Measurements from ENCODE around the gene IL25. TPM values are rescaled to one million over a fixed set of nuclear protein-coding genes. Genes with fewer than 3 reads are reported as not detected.

The IL25 gene
- polyA plus RNA-seq, 1 of the 3 experiments (the other 2 are of a cell fraction), result not detected

DNA sequence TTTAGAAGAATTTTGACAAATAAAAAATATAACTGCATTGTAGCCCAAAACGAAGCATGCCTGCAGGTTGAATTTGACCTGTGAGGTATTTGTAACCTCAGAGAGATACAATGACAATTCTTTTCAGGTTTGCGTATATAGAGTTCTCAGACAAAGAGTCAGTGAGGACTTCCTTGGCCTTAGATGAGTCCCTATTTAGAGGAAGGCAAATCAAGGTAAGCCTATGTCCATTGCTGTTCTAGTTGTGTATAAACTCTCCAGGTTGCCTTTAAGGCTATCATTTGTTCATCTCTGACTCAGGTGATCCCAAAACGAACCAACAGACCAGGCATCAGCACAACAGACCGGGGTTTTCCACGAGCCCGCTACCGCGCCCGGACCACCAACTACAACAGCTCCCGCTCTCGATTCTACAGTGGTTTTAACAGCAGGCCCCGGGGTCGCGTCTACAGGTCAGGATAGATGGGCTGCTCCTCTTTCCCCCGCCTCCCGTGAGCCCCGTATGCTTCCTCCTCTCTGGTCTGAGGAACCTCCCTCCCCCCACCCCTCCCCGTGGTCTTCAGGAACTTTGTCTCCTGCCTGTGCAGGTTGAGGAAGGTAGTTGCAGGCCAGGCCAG is 48.7 kb upstream of the IL25 start:
- Histone ChIP-seq H3K27ac (ENCODE audit: low read depth in 2 of 2, low read length in 1 of 2) (no peak overlapping the region; a peak in 1 of 4 replicates), H3K27me3 (ENCODE audit: insufficient read depth) (no peaks in the 10 kb centered on the region), H3K36me3 (replicated peaks in 1 of 2; ENCODE audit: control insufficient read depth in 1 of 2, insufficient read depth in 2 of 2, low read length in 1 of 2) (peaks cover 42 to 48% of the 10 kb centered on the region in 2 experiments), H2AFZ (ENCODE audit: low read depth) (no peak overlapping the region), H3K9me2 (no peaks in the 10 kb centered on the region), H3K79me2 (ENCODE audit: insufficient read depth) (peaks cover 43% of the 10 kb centered on the region), H3F3A (replicated peaks; ENCODE audit: insufficient read depth) (peaks cover 44% of the 10 kb centered on the region), H4K20me1 (ENCODE audit: insufficient read depth) (no peaks in the 10 kb centered on the region), H3K4me1 (ENCODE audit: control insufficient read depth in 1 of 2, insufficient read depth in 2 of 2, low read depth in 1 of 2, low read length in 1 of 2) (peaks cover 13 to 19% of the 10 kb centered on the region in 2 experiments; a peak in 3 of 4 replicates), H3K9me3 (no peaks in the 10 kb centered on the region), H3K4me2 (no peak overlapping the region), H3K9ac (no peak overlapping the region), H3K4me3 (ENCODE audit: low read depth in 2 of 2, low read length in 1 of 2) (no peak overlapping the region; a peak in 1 of 4 replicates)
- CTCF ChIA-PET, result interaction anchor here (1.0 to 13.2 kb wide), 5 partner anchors 30 to 239 kb away, joined by 4 to 179 read pairs (median 5); partner anchors contain the start of gene CMTM5
- POLR2A ChIA-PET, result no interaction called here
- TF ChIP-seq RFX5 (IDR thresholded peaks at IDR 0.05; ENCODE audit: low read length) (no peak), TEAD4 (IDR thresholded peaks at IDR 0.05; ENCODE audit: borderline replicate concordance, insufficient read depth) (no peak), ELF1 (IDR thresholded peaks at IDR 0.05) (no peak), TCF12 (IDR thresholded peaks at IDR 0.05) (no peak), GATA2 (CRISPR knock-in tag; IDR thresholded peaks at IDR 0.05) (no peak), NRF1 (IDR thresholded peaks at IDR 0.05; ENCODE audit: low read depth, low read length) (no peak), EP300 (IDR thresholded peaks at IDR 0.05; ENCODE audit: borderline replicate concordance in 1 of 2, low read depth in 1 of 2, low read length in 1 of 2) (no peak), RCOR1 (IDR thresholded peaks at IDR 0.05; ENCODE audit: low read length) (no peak), RXRA (IDR thresholded peaks at IDR 0.05; ENCODE audit: borderline replicate concordance, low read depth) (no peak)
- TF ChIP-seq, protein P1, sequence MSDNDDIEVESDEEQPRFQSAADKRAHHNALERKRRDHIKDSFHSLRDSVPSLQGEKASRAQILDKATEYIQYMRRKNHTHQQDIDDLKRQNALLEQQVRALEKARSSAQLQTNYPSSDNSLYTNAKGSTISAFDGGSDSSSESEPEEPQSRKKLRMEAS (IDR thresholded peaks at IDR 0.05; ENCODE audit: low read depth), result no peak
- TF ChIP-seq, protein P2, sequence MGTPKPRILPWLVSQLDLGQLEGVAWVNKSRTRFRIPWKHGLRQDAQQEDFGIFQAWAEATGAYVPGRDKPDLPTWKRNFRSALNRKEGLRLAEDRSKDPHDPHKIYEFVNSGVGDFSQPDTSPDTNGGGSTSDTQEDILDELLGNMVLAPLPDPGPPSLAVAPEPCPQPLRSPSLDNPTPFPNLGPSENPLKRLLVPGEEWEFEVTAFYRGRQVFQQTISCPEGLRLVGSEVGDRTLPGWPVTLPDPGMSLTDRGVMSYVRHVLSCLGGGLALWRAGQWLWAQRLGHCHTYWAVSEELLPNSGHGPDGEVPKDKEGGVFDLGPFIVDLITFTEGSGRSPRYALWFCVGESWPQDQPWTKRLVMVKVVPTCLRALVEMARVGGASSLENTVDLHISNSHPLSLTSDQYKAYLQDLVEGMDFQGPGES (IDR thresholded peaks at IDR 0.05; ENCODE audit: low read depth, low read length), result no peak
- TF ChIP-seq, protein P3, sequence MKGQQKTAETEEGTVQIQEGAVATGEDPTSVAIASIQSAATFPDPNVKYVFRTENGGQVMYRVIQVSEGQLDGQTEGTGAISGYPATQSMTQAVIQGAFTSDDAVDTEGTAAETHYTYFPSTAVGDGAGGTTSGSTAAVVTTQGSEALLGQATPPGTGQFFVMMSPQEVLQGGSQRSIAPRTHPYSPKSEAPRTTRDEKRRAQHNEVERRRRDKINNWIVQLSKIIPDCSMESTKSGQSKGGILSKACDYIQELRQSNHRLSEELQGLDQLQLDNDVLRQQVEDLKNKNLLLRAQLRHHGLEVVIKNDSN (IDR thresholded peaks at IDR 0.05; ENCODE audit: borderline replicate concordance, low read depth), result no peak
- TF ChIP-seq, protein P4, sequence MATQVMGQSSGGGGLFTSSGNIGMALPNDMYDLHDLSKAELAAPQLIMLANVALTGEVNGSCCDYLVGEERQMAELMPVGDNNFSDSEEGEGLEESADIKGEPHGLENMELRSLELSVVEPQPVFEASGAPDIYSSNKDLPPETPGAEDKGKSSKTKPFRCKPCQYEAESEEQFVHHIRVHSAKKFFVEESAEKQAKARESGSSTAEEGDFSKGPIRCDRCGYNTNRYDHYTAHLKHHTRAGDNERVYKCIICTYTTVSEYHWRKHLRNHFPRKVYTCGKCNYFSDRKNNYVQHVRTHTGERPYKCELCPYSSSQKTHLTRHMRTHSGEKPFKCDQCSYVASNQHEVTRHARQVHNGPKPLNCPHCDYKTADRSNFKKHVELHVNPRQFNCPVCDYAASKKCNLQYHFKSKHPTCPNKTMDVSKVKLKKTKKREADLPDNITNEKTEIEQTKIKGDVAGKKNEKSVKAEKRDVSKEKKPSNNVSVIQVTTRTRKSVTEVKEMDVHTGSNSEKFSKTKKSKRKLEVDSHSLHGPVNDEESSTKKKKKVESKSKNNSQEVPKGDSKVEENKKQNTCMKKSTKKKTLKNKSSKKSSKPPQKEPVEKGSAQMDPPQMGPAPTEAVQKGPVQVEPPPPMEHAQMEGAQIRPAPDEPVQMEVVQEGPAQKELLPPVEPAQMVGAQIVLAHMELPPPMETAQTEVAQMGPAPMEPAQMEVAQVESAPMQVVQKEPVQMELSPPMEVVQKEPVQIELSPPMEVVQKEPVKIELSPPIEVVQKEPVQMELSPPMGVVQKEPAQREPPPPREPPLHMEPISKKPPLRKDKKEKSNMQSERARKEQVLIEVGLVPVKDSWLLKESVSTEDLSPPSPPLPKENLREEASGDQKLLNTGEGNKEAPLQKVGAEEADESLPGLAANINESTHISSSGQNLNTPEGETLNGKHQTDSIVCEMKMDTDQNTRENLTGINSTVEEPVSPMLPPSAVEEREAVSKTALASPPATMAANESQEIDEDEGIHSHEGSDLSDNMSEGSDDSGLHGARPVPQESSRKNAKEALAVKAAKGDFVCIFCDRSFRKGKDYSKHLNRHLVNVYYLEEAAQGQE (IDR thresholded peaks at IDR 0.05; ENCODE audit: low read depth, low read length), result no peak
- TF ChIP-seq, protein P5, sequence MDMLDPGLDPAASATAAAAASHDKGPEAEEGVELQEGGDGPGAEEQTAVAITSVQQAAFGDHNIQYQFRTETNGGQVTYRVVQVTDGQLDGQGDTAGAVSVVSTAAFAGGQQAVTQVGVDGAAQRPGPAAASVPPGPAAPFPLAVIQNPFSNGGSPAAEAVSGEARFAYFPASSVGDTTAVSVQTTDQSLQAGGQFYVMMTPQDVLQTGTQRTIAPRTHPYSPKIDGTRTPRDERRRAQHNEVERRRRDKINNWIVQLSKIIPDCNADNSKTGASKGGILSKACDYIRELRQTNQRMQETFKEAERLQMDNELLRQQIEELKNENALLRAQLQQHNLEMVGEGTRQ (IDR thresholded peaks at IDR 0.05; ENCODE audit: borderline replicate concordance, low read depth, low read length), result no peak
- 89% methylated on average over 18 of the region's 18 CpGs for WGBS (ENCODE audit: low lambda C conversion rate)
- no peak for DNase-seq
